GM18505 (cell line): Measurements from ENCODE around the gene TEX36.
"Not testable (repeated sequence)": the region's sequence is repeated elsewhere in the genome, so short reads cannot be mapped to it uniquely, and the experiment has no call there.

Experiments
- ATAC-seq: cut with Tn5 transposase; IDR thresholded peaks from one replicate; pipeline ENCODE4 v1.9.1; 2021; ENCODE audit not compliant: unreplicated experiment
- POLR2A ChIP-seq: IDR thresholded peaks from 4 replicates; pipeline ENCODE4 v1.6.1; 2011; ENCODE audit warnings: borderline replicate concordance; ENCODE audit not compliant: insufficient read depth, insufficient read length; ENCODE audit errors: extremely low read depth

Gene TEX36

GRCh38 chr10:125700355-125700911 is 17.5 kb upstream of the TEX36 start:
- no peak for TF ChIP-seq POLR2A
- no peak for ATAC-seq

- no peak for ATAC-seq
- no peak for TF ChIP-seq POLR2A
Measured at GRCh38 chr10:125699562-125700143, 16.7 kb upstream of the TEX36 start.

- ATAC-seq, result no peak
- TF ChIP-seq POLR2A, result no peak
Measured at GRCh38 chr10:125698481-125698998, 15.6 kb upstream of the TEX36 start.

- ATAC-seq, result not testable (repeated sequence)
Measured at GRCh38 chr10:125696884-125697283, 13.9 kb upstream of the TEX36 start.

- no peak for ATAC-seq
- no peak for TF ChIP-seq POLR2A
Measured at GRCh38 chr10:125694883-125695282, 11.9 kb upstream of the TEX36 start.

- no peak for TF ChIP-seq POLR2A
- no peak for ATAC-seq
Measured at GRCh38 chr10:125693524-125693847, 10.5 kb upstream of the TEX36 start.

- no peak for ATAC-seq
- no peak for TF ChIP-seq POLR2A
Measured at GRCh38 chr10:125692601-125693523, 9.9 kb upstream of the TEX36 start.

- no peak for ATAC-seq
- TF ChIP-seq POLR2A, result no peak
Measured at GRCh38 chr10:125692196-125692595, 9.2 kb upstream of the TEX36 start.

GRCh38 chr10:125691160-125691981 is 8.4 kb upstream of the TEX36 start:
- no peak for ATAC-seq
- TF ChIP-seq POLR2A, result no peak

- ATAC-seq, result no peak
- TF ChIP-seq POLR2A, result no peak
Measured at GRCh38 chr10:125689955-125690569, 7.1 kb upstream of the TEX36 start.

- TF ChIP-seq POLR2A, result no peak
- ATAC-seq, result no peak
Measured at GRCh38 chr10:125687507-125688185, 4.7 kb upstream of the TEX36 start.

- no peak for TF ChIP-seq POLR2A
- no peak for ATAC-seq
Measured at GRCh38 chr10:125684581-125684980, 1.6 kb upstream of the TEX36 start.
